Smooth muscle cell of the brain vasculature (primary cell): ENCODE measurements around the gene CETP.

ENCODE experiments used
- DNase-seq: peaks from one replicate; pipeline ENCODE4 v3.0.0-alpha.2; 2012; ENCODE audit warnings: low read depth, low spot score

The CETP gene

DNA sequence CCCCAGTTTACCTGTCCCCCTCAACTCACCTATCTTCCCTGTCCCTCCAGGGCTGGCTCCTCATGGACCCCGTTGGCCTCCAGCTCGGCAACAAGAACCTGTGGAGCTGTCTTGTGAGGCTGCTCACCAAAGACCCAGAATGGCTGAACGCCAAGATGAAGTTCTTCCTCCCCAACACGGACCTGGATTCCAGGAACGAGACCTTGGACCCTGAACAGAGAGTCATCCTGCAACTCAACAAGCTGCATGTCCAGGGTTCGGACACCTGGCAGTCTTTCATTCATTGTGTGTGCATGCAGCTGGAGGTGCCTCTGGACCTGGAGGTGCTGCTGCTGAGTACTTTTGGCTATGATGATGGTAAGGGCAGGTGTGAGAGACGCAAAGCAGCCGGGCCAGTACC is 58.9 kb downstream of the CETP start:
- DNase-seq = no peak

DNA sequence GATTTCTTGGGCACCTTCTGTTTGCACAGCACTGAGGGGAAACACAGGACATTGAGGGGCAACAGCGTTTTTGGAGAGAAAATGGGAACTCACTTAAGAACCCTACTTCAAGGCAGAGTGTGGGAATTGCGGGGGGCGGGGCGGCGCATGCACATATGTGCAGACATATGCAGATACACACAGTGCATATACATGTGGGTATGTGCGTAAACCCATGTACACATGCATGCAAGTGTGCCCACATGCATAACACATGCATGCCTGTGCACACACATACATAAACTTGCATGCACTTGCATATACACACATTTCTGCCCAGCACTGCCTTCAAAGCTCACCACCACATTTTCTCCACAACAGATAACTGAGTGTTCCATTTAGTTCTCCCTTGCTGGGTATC is 60.0 kb downstream of the CETP start:
- no peak for DNase-seq

DNA sequence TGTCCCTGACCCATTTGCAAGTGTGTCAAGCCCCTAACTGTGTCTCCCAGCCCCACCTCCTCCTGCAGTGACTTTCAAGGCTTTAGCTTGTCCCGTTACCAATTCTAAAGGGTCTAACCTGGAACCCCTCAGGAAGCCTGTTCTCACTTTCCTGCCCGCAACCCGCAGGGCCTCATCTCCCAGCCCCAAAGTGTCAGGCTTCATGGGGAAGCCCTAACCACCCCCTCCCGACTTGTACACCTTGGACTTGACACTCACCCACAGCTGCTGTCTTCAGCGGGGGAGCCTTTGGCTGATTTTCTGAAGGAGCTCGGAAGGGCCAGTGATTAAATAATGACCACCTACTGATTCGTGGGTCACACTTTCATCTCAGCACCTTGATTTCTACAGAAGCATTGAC is 60.7 kb downstream of the CETP start:
- DNase-seq = no peak

DNA sequence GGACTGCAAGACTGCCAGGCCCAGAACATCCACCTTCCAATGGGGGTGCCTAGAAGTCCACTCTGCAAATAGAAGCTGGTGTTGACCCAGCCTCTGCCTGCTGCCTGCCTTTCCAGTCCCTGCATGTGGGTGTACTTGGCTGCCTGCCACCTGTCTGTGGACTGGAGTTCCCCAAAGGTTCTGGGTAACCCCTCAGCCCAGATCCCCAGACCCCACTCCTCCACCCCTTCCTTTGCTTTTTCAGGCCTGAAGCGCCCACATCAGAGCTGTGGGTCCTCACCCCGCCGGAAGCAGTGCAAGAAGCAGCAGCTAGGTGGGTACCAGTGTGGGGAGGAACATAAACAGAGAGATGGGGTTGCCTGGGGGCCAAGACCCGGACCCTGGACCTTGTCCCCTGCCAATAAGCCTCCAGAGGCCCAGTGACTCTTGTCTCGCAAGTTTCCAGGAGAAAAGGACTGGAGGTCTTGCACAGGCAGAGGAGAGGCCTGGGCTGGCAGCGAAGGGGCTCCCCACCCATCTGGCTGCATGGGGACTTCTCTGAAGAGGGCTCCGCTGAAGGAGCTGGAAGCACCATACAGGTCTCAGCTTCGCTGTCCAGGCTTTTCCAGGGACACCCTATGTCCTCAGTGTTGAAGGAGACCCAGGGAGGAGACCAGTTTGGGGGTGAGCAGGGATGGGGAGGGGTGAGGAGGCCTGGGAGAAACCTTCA is 61.9 kb downstream of the CETP start:
- no peak for DNase-seq

DNA sequence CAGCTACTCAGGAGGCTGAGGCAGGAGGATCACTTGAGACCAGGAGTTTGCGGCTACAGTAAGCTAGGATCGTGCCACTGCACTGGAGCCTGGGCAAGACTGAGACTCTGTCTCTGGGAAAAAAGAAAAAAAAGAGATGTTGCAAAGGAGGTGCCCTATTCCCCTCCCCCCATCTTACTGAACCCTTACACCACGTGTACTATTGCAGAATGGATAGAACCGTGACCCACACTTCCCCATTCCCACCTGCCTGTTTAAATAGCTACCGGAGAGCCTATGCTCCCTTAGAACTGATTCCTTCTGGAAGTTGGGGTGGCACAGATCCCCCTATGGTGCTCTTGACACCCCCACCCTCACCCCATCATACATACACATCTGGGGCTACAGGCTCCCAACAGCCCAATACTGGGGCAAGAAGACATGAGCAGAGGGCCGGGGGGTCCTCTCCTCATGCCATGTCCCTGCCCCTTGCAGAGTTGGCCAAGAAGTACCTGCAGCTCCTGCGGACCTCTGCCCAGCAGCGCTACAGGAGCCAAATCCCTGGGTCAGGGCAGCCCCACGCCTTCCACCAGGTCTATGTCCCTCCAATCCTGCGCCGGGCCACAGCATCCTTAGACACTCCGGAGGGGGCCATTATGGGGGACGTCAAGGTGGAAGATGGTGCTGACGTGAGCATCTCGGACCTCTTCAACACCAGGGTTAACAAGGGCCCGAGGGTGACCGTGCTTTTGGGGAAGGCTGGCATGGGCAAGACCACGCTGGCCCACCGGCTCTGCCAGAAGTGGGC is 63.3 kb downstream of the CETP start:
- DNase-seq = no peak

DNA sequence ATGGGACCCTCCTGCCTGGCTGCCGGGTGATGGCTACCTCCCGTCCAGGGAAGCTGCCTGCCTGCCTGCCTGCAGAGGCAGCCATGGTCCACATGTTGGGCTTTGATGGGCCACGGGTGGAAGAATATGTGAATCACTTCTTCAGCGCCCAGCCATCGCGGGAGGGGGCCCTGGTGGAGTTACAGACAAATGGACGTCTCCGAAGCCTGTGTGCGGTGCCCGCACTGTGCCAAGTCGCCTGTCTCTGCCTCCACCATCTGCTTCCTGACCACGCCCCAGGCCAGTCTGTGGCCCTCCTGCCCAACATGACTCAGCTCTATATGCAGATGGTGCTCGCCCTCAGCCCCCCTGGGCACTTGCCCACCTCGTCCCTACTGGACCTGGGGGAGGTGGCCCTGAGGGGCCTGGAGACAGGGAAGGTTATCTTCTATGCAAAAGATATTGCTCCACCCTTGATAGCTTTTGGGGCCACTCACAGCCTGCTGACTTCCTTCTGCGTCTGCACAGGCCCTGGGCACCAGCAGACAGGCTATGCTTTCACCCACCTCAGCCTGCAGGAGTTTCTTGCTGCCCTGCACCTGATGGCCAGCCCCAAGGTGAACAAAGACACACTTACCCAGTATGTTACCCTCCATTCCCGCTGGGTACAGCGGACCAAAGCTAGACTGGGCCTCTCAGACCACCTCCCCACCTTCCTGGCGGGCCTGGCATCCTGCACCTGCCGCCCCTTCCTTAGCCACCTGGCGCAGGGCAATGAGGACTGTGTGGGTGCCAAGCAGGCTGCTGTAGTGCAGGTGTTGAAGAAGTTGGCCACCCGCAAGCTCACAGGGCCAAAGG is 64.4 kb downstream of the CETP start:
- no peak for DNase-seq

DNA sequence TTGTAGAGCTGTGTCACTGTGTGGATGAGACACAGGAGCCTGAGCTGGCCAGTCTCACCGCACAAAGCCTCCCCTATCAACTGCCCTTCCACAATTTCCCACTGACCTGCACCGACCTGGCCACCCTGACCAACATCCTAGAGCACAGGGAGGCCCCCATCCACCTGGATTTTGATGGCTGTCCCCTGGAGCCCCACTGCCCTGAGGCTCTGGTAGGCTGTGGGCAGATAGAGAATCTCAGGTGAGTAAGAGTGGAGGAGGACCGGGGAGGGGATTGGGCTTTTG is 65.0 kb downstream of the CETP start:
- no peak for DNase-seq

DNA sequence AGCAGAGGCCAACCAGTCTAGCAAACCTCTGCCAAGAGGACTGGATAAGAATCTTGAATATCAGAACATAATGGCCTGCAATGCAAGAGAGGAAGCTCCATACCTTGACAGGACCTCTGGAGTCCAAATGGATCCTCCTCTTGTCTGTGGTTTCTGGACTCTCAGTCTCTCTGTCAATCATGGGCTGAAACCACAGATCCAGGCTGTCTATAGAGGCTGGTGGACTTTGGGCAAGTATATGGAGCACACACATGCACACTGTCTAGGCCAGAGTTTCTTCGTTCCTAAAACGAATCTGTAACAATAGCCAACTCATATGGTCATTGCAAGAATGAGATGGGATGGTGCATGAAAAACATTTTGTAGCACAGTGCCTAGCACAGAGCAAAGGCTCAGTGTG is 65.3 kb downstream of the CETP start:
- no peak for DNase-seq

DNA sequence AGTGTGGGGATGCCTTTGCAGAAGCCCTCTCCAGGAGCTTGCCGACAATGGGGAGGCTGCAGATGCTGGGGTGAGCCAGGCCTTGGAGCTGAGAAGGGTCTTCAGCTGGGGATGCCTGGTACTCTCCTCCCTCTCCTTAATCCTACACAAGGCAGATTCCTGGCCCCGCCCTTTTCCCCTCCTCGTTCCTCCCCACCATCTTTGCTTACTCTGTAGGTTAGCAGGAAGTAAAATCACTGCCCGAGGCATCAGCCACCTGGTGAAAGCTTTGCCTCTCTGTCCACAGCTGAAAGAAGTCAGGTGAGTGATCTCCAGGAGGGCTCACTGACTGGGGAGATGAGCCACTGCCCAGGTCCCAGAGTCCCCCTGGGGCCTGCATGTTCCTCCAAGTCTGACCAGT is 66.3 kb downstream of the CETP start:
- DNase-seq = no peak

DNA sequence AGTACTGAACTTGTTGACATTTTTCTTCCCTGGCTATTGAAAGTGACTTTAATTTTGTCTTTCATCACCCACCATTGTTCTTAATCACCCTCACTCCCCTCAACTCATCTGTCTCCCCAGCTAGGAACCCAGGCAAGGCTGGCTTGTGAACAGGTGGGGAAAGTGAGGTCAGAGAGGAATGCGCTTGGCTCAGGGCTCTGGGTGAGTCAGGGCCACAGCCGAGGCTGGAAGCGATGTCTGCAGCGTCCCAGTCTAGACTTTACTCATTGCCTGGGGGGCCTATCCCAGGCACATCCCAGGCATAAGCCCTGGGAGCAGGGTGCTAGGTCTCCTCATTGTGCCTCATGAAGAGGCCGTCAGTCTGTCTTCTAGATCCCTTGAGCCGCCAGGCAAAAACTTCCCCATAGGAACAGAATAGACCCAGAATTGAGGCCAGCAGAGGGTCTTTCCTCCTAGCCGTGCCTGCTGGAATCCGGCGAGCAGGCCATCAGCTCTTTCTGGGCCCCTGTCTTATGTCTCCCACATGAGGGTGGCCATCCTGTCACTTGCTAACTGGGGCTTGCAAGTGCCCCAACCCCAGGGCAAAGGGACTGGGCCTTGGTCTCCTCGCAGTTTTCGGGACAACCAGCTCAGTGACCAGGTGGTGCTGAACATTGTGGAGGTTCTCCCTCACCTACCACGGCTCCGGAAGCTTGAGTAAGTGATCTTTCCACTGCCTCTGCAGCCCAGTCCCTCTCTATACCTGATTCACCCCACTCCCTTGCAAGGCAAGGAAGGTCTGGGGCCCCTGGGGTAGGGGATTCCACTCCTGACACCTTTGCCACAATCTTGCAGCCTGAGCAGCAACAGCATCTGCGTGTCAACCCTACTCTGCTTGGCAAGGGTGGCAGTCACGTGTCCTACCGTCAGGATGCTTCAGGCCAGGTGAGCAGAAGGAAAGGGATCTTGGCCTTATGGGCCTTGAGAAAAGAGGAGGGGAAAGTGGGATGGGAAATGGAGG is 67.7 kb downstream of the CETP start:
- no peak for DNase-seq

DNA sequence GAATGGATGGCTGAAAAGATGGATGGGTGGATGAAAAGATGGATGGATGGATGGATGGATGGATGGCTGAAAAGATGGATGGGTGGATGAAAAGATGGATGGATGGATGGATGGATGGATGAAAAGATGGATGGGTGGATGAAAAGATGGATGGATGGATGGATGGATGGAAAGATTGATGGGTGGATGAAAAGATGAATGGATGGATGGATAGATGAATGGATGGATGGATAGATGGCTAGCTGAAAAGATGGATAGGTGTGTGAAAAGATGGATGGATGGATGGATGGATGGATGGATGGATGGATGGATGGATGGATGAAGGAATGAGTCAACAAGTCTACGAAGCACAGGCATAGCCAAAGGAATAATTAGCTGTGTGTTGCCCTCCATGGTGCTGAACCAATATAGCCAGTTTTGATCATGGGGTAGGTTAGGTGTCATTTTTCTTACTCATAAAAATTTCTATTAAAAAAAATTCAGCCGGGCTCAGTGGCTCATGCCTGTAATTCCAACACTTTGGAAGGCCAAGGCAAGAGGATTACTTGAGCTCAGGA is 68.7 kb downstream of the CETP start:
- DNase-seq = no peak

DNA sequence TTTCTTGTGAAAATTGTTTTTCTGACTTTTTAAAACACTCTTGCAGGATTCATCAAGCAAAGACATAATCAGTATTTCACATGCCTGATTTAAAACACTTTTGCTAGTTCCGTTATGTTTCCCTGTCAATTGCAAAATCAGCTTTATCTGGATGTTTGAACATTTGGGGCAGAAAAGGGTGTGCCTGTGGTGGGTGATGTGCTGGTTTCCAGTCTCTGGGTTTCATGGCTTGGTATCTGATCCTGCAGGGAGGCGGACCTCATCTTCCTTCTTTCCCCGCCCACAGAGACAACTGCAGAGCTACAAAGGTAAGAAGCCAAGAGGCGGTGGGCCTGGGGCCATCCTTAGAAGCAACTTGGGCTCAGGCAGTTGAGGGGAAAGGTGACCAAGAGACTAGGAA is 69.4 kb downstream of the CETP start:
- DNase-seq = no peak

DNA sequence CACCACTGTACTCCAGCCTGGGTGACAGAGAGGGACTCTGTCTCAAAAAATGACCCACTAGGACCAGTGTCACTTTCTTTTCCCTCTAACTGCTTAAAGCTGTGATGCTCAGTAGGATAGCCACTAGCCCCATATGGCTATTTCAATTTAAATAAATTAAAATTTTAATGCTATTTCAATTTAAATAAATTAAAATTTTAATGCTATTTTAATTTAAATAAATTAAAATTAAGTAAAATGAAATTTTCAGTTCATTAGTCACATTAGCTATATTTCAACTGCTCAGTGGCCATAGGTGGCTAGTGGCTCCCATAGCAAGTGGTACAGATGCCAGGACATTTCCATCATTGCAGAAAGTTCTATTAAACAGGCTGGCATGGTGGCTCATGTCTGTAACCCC is 70.6 kb downstream of the CETP start:
- no peak for DNase-seq

DNA sequence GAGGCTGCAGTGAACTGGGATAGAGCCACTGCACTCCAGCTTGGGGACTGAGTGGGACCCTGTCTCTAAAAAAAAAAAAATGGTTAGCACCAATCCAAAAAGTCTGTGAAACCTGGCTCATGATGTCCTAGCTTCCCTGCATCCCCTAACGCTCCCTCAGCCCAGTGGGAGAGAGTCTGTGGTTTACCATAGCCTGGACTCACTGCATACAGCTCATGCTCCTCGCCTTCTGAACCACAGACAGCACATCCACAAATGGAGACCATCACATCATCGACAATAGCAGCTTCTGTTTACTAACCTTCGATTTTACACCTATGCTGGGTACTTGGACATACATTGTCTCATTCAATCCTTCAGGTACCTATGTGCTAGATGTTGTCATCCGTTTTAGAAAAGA is 71.2 kb downstream of the CETP start:
- DNase-seq = no peak
